Right renal pelvis (tissue), 4 donors: ENCODE data around the gene ZMAT5. TPM values are rescaled to one million over a fixed set of nuclear protein-coding genes. Genes with fewer than 3 reads are reported as not detected.

Experiments
- DNase-seq, 4 donors: peaks; one replicate each; pipeline ENCODE4 v3.0.0-alpha.2; 2013; ENCODE audit warnings: low read depth in 4 of 4, low spot score in 3 of 4, missing footprints in 1 of 4
- polyA plus RNA-seq, 4 donors: library from polyadenylated mRNA; unstranded; fragments of 120-200 nt; gene quantifications; one replicate each; pipeline ENCODE4 v1.2.1, GENCODE V29; 2013; ENCODE audit not compliant: insufficient read length in 4 of 4

Gene ZMAT5
- polyA plus RNA-seq, 4 donors, result 22.8 to 29.7 (median 24.7) TPM

DNA sequence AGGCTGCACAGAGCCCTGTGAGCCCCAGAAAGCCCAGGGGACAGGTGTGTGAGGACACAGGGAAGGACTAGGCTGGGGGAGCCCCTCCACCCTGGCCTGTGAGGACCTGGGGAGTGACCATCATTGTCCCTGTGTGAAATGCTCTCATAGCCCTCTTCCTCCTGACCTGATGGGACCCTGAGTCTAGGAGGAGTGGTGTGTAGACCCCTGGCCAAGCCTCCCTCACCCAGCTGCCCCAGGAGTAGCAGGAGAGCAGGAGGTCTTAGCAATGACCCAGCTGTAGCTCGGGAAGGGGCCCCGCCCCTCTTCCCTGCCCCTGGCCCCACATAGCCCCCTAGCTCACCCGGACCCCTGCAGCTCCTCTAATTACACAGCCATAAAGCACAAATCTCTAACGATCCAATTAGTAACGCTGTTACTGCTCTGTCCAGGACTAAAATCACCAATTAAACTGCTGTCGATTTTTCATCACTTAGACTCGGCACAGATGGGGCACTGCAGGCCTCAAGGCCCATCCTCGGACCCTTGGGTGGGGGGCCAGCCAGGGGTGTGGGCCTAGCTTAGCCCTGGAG is 53.6 kb downstream of the ZMAT5 start:
- DNase-seq, result no peak

DNA sequence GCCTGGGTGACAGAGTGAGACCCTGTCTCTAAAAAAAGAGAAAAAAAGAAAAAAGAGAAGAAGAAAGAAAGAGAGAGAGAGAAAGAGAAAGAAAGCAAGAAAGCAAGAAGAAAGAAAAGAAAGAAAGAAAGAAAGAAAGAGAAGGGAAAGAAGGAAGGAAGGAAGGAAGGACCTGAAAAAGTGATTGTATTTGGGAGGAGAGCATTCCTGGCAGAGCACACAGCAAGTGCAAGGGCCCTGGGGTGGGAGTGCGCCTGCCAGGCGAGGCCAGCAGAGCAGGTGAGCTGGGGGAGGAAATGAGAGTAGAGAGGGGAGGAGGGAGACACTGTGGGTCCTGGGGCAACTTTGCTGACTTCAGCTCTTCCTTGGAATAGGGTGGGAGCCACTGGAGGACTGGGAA is 54.7 kb downstream of the ZMAT5 start:
- no peak for DNase-seq

DNA sequence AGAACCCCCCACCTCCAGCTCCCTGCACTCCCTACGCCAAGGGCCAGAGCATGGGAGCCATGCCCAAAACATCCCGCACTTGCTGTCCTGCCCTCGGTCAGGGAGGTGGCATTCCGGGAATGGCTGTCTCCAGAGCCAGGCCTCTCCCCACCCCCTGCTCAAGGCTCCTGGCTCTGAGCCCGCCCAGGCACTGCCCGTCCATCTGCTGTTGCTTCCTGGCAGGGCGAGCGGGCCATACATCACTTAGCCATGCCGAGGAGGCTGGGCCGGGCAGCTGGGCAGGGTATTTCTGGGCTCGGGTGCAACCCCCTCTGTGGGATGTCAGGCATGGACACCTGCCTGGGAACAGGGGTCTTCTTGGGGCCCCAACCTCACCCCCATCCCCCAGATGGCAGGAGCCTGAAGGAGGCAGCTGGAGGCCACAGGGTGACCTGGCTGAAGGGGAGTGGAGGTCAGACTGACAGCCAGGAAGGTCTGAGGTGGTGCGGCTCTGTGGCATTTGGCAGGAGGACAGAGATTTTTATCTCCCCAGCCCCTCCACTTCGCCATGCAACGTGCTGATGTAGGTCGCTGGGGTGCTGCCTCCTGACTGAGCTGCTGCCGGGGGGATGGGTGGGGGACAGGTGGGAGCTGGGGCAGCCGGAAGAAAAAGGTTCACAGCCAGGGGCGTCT is 55.7 kb downstream of the ZMAT5 start:
- DNase-seq, result no peak

DNA sequence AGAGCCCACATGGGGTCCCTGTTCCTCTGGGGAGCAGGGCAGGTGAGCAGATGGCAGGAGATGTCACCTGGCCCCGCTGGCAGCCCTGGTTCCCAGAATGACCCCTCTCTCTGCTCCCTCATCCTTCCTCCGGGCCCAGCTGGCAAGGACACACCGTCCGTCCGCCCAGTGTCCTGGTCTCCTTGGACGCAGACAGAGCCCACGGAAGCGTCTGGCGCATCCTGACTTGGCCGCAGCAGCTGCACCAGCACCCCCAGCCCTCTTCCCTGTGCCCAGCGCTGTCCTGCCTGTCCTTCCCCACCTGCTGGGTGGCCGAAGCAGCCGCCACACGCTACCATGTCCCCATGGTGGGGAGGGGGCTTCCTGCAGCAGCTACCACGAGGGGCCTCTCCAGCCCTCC is 56.6 kb downstream of the ZMAT5 start:
- DNase-seq, result no peak

DNA sequence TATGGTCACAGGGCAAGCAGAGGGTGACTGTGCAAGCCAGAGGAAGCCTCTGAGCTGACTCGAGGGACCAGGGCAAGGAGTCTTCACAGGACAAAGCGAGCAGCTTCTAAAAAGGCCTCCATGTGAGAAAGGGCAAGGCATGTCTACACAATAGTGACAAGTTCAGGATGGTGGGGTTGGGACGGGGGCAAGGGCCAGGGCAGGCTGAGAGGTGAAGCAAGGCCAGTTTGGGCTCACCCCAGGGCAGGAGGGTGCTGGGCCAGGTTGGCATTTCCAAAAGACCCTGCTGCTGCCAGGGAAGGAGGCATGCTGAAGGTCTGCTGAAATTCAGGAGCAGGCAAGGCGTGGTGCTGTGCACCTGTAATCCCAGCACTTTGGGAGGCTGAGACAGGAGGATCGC is 59.3 kb downstream of the ZMAT5 start:
- DNase-seq, result no peak

DNA sequence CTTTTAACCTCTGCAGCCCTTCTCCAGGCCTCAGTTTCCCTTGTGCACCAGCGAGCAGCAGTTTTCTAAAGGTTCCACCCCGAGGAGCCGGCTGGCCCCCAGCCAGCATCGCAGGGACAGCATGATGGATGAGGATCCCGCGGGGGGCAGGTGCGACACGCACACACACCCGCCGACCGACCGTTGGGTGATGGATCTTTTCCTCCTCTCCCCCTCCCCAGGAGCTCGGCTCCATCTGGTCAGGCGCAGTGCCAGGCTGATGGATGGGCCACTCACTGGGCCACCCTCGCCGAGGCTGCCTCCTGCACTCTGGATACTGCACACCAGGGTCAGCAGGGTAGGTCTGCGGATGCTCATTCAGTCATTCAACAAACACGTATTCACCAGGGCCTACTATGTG is 59.8 kb downstream of the ZMAT5 start:
- no peak for DNase-seq

DNA sequence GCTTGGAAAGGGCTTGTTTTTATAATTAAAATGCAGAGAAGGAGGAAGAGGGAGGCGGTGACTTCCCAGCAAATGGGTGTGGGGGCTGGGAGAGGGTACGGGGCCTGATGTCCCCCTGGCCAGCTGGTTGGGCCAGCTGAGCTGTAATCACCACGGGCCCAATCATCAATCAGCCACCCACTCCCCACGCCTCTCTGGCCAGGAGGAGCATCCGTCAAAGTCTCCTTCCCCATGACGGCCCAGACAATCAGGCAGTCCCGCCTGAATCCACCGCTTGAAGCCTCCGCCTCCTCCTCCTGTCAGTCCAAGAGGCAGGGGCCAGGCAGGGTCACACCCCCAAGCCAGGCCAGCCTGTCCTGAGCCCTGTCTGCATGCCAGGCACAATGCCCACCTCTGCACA is 60.3 kb downstream of the ZMAT5 start:
- no peak for DNase-seq

DNA sequence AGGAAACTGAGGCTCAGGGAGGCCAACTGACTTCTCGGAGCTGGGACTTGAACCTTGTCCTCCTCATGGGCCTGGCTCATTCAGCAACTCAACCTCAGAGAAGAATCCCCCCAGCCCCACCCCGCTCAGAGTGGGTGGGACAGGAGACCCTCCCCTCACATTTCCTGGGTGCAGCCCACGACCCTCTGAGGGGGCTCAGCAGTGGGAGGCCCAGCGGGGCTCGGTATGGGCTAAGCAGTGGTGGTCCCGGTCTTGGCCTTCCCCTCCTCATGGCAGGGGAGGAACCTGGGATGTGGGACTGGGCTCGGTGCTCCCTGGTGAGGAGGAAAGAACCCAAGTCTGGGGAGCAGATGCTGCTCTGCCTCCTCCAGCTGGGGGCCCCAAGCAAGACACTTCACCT is 61.2 kb downstream of the ZMAT5 start:
- no peak for DNase-seq

DNA sequence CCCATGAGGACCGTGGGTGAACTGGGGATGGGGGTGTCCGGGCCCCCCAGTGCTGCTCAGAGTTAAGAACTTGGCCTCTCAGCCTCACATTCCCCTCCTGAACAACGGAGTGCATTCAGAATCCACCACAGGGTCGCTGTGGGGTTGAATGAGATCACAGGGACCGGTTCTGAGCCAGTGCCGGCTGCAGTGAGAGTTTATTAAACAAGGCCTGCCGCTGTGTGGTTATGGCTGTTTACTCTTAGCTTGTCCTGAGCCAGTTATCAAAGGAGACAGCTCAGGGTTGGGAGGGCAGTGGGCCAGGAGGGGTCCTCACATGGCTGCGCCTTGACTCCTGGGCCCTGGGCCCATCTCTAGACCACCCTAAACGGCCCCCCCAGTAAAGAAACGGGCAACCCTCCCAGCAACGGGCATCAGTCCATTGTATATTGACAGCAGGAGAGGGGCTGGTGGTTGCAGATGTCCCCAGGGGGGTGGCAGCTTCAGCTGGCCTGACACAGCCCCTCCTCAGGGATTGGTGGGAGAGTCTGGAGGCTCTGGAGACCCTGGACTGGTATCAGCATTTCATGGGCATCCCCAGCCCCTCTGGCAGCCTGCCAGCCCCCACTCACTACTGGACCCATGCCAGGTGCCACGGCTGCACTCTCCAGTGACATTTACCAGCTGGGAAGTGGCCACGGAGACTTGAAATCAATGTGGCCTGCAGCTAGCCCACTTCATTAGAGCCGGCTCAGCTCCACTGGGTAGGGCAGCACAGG is 62.1 kb downstream of the ZMAT5 start:
- peak in 1 of 4 donors; percentile 38 for DNase-seq

DNA sequence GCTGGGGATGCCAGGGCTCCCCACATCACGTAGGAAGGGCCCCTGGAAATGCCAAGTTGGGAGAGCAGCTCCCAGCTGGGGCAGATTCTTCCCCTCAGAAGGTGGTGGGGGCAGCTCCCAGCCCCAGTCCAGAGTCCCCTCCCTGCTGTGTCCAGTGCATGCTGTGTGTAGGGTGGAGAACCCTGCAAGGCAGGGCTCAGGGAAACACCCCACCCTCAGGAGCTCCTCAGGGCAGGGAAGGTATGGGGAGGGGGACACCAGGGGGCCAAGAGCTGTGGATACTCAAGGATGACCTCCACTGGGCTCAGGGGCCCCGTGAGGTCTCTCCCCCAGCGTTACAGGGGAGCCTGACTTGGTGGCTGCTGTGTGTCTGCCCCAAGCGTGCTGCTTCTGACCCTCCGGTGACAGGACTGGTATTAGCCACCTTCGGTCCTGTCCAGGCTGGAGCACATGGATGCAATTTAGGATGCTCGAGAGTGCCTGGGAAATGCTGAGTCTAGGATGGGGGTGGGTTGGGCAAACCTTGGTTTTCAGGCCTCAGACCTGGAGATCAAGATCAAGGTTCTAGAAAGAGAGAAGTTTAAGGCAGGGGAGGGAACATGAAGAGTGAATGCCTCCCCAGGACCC is 63.1 kb downstream of the ZMAT5 start:
- no peak for DNase-seq

DNA sequence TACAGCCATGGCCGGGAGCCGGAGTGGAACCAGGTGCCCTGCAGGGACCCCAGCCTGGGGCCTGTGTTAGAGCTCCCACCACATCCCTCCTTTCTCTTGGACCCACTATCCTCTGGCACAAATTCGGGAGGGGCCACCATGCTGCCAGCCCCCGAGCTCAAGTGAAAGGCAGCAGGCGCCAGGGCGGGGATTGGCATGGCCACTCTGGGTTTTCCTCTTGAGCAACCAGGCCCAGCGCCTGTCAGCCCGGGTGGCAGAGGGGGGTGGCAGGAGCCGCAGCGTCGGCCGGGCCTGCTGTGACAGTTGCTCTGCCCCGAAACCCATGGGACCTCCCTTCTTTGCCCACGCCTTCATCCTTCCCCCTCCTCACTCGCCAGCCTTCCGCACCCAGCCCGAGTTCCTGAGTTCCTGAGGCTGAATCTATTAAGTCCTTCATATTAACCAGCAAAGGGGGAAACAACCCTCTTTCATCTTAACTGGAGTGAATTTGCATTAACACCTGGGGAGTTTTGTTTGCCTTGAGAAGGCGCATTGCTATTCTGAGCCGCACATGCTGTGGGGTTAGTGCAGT is 63.8 kb downstream of the ZMAT5 start:
- no peak for DNase-seq

DNA sequence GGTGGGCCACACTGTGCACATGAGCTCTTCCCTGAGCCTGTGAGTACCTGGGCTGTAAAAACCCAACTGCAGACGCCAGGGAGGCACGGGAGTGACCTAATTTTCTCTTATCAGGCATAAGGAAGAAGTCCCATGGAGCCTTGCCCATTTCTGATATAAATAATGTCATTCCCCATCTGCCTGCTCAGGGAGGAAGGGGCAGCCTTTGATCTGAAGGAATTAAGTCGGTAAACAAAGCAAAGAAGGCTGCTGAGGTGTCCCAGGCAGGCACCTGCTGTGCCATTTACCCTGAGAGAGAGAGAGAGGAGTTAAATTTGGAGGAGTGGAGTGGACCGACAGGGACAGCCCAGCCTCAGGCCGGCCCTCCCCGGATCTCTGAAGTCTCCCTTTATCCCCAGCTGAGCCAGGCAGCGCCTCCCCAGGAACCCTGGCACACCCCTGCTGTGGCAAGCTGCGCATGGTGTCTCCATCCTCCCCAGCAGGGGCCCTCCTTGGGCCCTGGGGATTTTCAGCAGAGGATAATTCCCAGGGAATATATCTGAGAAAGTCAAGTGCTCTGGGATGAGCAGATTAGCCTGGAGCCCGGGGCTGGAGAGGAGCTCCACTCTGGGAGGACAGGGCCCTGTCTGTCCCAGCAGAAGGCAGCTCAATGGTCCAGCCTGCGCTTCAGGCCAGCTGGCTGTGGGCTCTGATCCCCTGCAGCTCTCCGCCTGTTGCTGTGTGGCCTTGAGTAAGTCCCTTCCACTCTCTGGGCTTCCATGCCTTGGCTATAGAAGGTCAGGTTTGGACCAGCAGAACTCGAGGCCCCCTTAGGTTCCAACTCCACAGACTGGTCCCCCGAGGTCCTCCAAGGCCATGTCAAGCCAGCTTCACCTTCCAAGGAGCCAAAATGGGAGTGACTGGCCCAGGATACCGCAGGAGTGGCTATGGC is 64.5 kb downstream of the ZMAT5 start:
- DNase-seq, result no peak

DNA sequence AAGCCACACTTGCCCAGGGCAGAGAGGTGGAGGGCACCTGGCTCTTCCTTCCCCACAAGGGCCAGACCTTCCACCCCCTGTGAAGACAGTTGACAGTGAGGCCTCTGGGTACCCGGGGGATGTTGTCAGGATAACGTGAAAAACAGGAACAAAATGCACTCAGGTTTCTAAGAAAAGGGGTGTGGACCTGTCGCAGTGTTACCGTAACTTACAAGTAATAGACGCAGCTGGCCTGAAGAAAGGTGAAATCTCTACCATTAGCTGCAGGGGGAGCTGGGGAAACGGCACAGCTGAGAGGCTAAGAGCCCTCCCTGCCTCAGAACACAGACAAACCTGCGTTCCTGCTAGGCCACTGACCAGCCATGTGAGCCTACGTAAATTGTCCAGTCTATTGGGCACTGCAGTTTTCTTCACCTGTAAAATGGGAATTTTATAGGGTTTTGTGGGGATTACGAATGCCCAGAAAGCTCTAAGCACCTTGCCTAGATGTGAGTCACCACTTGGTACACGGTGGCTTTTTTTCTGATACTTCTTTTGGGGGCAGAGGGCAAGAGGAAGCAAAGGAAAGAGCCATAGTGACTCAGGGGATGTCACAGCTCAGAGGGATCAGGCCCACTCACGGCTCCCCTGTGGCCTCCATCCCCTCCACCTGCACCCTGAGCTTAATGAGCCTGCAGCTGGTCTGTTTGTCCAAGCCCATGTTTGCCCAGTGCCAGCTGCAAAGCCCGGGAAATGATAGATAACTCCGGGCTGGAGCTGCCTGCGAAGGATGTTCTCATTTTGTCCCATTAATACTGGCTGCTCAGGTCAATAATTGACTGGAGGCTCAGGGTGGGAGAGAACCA is 65.4 kb downstream of the ZMAT5 start:
- DNase-seq, result no peak

DNA sequence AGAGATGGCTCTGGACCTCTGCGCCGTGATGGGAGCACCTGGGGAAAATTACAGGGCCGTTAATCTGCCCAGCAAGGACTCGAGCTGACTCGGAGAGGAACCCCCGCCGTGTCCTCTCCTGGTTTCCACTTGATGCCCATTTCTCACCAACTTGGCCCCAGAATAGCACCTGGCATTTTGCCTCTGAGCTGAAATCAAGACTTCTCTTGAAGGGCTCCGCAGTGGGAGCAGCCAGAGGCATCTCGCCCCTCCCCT is 66.0 kb downstream of the ZMAT5 start:
- DNase-seq, result no peak

DNA sequence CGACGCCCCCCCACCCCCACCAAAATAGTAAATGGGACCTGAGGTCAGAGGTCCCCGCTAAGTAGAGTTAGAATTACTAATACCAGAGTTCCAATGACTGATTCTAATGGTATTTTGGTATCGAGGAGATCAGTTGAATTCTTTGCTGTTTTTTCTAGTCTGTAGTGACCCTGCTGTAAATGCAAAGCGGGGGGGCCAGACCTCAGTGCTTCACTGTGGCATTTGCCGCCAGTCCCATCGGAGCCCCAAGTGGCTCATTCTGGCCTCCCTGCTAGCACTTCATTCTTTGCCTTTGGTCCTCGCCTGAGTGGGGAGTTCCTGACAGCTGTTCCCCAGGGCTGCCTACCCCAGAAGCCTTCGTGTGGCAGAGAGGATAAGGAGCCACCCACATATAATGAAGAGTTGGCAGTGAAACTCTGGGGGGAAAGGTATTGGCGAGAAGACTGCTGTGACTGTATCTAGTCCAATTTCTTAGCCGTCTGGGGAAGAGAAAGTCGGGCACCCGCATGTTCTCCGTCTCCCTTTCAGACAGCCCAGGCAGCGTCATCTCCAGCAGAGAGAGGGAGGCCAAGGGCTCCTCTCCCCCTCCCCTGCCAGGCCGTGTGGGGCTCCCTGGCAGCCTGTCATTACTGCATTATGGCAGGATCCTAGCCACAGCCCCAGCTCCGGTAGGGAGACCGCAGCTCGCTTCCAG is 66.5 kb downstream of the ZMAT5 start:
- no peak for DNase-seq

DNA sequence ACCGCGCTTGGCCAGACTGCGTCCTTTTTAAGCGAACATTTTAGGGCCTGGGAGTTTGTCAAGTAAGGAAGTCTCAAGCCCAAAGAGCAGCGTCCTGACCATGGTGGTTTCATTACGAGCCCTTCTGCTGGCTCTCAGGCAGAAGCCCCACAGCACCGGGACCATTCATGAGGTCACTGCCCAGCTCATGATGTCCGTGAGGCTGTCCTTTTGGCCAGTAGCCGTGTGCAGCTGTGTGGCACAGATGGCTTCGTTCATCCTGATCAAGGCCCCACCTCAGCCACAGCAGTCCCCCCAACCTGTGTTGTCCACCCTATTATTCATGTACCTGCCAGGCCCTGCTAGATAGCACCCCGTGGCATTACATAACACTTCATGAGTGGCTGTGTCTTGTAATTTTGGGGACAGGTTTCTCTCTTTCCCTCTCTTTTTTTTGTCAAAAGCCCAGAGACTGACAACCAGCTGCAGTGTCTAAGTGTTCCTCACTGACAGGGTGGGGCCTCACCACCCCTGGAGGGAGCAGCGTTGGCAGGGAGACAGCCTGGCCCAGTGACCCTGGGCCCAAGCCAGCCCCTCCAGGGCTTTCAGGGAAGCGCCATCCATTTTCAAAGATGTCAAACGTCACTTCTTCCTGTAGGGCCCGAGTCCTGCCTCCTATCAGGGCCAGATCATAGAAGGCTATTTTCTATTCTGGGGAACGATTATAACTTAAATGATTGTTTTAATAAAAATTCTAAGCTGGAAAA is 68.8 kb downstream of the ZMAT5 start:
- DNase-seq, result no peak

DNA sequence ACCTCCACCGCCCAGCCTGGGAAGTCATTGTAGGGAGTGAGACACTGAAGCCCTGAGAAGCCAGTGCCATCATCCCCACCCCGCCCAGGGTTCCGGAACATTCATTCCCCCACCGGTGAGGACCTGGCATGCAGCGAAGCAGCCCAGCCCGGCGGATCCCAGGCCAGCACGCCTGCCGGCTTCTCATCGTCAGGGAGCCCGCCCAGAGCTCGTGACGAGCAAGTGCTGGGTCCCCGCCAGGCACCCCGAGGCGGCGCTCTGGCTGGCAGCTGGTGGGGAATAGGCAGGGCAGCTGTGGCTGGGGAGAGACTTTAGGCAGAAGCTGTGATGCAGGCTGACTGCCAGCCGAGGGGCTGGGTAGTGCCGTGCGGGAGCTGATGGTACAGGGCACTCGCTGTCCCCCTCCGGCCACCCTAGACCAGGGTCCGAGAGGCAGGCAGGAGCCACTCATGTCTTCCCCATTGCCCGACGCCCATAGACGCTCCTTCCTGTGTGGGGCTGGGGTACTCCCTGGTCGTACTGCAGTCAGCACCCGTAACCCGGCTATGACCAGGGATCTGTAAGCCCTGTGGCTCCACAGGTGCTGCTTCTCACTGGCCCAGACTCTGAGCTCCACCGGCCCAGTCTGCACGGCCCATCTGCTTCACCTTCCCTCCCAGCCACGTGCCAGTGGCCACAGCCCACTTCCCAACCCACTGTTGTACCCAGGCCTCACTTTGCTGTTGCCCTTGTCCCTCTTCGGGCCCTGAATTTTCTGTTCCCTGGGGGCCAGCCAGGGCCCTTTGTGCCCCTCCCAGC is 71.5 kb downstream of the ZMAT5 start:
- no peak for DNase-seq
